Measurements from ENCODE around the gene SNF8.
A peak's percentile ranks its signal among the peaks of the same experiment; 100 is the strongest.

Gene SNF8

GRCh38 chr17:48928876-48929811, 15.5 kb downstream of the SNF8 start:
- no peak for DNase-seq

GRCh38 chr17:48927978-48928745, 16.5 kb downstream of the SNF8 start:
- no peak for DNase-seq

GRCh38 chr17:48925991-48926342, 18.7 kb downstream of the SNF8 start:
- no peak for DNase-seq

- DNase-seq, result no peak
These were observed 19.2 kb downstream of the SNF8 start for GRCh38 chr17:48925251-48925990.

- DNase-seq, result no peak
These were observed 29.0 kb downstream of the SNF8 start for GRCh38 chr17:48915459-48916282.

GRCh38 chr17:48912476-48912875, 32.2 kb downstream of the SNF8 start:
- DNase-seq, result no peak

GRCh38 chr17:48910370-48910769, 34.3 kb downstream of the SNF8 start:
- DNase-seq, result no peak

GRCh38 chr17:48909783-48910182, 34.9 kb downstream of the SNF8 start:
- DNase-seq, result no peak

- peak; percentile 71 for DNase-seq
These were observed 35.7 kb downstream of the SNF8 start for GRCh38 chr17:48908853-48909394.

GRCh38 chr17:48908047-48908843, 36.4 kb downstream of the SNF8 start, which contains the start of gene UBE2Z:
Gene UBE2Z (plus strand): TSS chr17:48908407. CDS start chr17:48908504, 97 bp downstream.
- DNase-seq, result peak; percentile 95

- DNase-seq, result no peak
These were observed 37.0 kb downstream of the SNF8 start for GRCh38 chr17:48907713-48908046.

GRCh38 chr17:48905987-48906515, 38.6 kb downstream of the SNF8 start:
- no peak for DNase-seq

GRCh38 chr17:48904428-48904827, 40.2 kb downstream of the SNF8 start:
- no peak for DNase-seq

GRCh38 chr17:48903401-48903800, 41.2 kb downstream of the SNF8 start:
- no peak for DNase-seq

GRCh38 chr17:48901241-48901640, 43.4 kb downstream of the SNF8 start:
- DNase-seq, result no peak

GRCh38 chr17:48894886-48895285, 49.8 kb downstream of the SNF8 start:
- peak; percentile 77 for DNase-seq

- no peak for DNase-seq
These were observed 50.8 kb downstream of the SNF8 start for GRCh38 chr17:48893646-48894508.

- peak; percentile 32 for DNase-seq
These were observed 51.5 kb downstream of the SNF8 start for GRCh38 chr17:48892940-48893645.

- no peak for DNase-seq
These were observed 54.6 kb downstream of the SNF8 start for GRCh38 chr17:48890086-48890485.
